HepG2 (cell line): Measurements from ENCODE around the gene RHBDL3.

Experiments
- MAFK ChIP-seq, 2 experiments: IDR thresholded peaks in 1 of 2; conservative IDR thresholded peaks in 1 of 2; 2 replicates each; pipeline ENCODE4 v1.6.1; 2011; ENCODE audit warnings: improper control_type of control experiment in 2 of 2, low read length in 2 of 2
- YY1 ChIP-seq: IDR thresholded peaks from 2 replicates; pipeline ENCODE4 v1.6.1; 2011; ENCODE audit warnings: low read length, low read depth, moderate library complexity, mild to moderate bottlenecking; ENCODE audit not compliant: insufficient read depth, insufficient replicate concordance
- ZFP36L1 ChIP-seq: sonication (generic); formaldehyde crosslinking; IDR thresholded peaks from 2 replicates; pipeline ENCODE4 v1.8.0; 2022; ENCODE audit warnings: mild to moderate bottlenecking, missing genetic modification reagents, moderate library complexity
- ZNF136 ChIP-seq: sonication (generic); formaldehyde crosslinking; IDR thresholded peaks from 2 replicates; pipeline ENCODE4 v1.8.1; 2022; ENCODE audit warnings: low read depth, mild to moderate bottlenecking, moderate library complexity, missing genetic modification reagents
- TF ChIP-seq, protein P1 (sequence below): sonication (generic); formaldehyde crosslinking; IDR thresholded peaks from 2 replicates; pipeline ENCODE4 v1.5.0; 2020; ENCODE audit warnings: missing genetic modification reagents, mild to moderate bottlenecking, borderline replicate concordance
- TF ChIP-seq, protein P2 (sequence below): sonication (generic); formaldehyde crosslinking; IDR thresholded peaks from 2 replicates; pipeline ENCODE4 v1.5.0; 2020; ENCODE audit warnings: mild to moderate bottlenecking, missing genetic modification reagents, moderate library complexity
- TF ChIP-seq, protein P3 (sequence below): sonication (generic); formaldehyde crosslinking; IDR thresholded peaks from 2 replicates; pipeline ENCODE4 v1.9.0; 2021; ENCODE audit warnings: missing genetic modification reagents, mild to moderate bottlenecking, borderline replicate concordance
- TF ChIP-seq, protein P4 (sequence below): sonication (generic); formaldehyde crosslinking; IDR thresholded peaks from 2 replicates; pipeline ENCODE4 v1.5.1; 2020; ENCODE audit warnings: missing genetic modification reagents, mild to moderate bottlenecking, borderline replicate concordance
- TF ChIP-seq, protein P5 (sequence below): sonication (generic); formaldehyde crosslinking; IDR thresholded peaks from 2 replicates; pipeline ENCODE4 v1.8.1; 2023; ENCODE audit warnings: mild to moderate bottlenecking, inconsistent platforms, moderate library complexity, missing genetic modification reagents, borderline replicate concordance

DNA sequence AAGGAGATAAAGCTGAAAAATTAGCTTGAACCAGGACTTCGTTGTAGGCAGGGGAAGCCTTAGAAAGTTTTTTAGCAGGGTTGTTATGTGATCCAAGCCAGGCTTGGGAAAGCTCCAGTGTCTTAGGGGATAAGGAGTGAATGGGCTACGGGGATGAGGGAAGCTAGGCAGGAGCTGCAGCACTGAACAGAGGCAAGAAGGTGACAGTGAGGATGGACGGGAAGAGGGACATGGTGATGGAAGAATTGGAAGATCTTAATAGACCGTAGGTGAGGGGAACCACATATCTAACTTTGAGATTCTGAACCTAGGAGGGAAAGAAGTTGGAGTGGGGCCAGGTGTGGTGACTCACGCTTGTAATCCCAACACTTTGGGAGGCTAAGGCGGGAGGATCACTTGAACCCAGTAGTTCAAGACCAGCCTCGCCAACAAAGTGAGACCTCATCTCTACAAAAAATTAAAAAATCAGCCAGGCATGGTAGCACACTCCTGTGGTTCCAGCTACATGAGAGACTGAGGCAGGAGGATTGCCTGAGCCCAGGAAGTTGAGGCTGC lies 3.2 kb downstream of the RHBDL3 start:
- TF ChIP-seq, protein P1, sequence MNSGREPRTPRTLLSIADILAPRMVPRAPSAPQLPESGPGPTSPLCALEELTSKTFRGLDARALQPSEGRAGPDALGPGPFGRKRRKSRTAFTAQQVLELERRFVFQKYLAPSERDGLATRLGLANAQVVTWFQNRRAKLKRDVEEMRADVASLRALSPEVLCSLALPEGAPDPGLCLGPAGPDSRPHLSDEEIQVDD (CRISPR knock-in tag): no peak
- TF ChIP-seq YY1 (no peak), MAFK (conservative IDR thresholded peaks at IDR 0.05 in 1 of 2, IDR thresholded peaks at IDR 0.05 in 1 of 2; ENCODE audit: low read length in 2 of 2) (no peak), ZNF136 (no peak), ZFP36L1 (CRISPR knock-in tag) (no peak)
- TF ChIP-seq, protein P2, sequence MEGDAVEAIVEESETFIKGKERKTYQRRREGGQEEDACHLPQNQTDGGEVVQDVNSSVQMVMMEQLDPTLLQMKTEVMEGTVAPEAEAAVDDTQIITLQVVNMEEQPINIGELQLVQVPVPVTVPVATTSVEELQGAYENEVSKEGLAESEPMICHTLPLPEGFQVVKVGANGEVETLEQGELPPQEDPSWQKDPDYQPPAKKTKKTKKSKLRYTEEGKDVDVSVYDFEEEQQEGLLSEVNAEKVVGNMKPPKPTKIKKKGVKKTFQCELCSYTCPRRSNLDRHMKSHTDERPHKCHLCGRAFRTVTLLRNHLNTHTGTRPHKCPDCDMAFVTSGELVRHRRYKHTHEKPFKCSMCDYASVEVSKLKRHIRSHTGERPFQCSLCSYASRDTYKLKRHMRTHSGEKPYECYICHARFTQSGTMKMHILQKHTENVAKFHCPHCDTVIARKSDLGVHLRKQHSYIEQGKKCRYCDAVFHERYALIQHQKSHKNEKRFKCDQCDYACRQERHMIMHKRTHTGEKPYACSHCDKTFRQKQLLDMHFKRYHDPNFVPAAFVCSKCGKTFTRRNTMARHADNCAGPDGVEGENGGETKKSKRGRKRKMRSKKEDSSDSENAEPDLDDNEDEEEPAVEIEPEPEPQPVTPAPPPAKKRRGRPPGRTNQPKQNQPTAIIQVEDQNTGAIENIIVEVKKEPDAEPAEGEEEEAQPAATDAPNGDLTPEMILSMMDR (CRISPR knock-in tag): no peak
- TF ChIP-seq, protein P3, sequence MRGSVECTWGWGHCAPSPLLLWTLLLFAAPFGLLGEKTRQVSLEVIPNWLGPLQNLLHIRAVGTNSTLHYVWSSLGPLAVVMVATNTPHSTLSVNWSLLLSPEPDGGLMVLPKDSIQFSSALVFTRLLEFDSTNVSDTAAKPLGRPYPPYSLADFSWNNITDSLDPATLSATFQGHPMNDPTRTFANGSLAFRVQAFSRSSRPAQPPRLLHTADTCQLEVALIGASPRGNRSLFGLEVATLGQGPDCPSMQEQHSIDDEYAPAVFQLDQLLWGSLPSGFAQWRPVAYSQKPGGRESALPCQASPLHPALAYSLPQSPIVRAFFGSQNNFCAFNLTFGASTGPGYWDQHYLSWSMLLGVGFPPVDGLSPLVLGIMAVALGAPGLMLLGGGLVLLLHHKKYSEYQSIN (CRISPR knock-in tag): no peak
- TF ChIP-seq, protein P4, sequence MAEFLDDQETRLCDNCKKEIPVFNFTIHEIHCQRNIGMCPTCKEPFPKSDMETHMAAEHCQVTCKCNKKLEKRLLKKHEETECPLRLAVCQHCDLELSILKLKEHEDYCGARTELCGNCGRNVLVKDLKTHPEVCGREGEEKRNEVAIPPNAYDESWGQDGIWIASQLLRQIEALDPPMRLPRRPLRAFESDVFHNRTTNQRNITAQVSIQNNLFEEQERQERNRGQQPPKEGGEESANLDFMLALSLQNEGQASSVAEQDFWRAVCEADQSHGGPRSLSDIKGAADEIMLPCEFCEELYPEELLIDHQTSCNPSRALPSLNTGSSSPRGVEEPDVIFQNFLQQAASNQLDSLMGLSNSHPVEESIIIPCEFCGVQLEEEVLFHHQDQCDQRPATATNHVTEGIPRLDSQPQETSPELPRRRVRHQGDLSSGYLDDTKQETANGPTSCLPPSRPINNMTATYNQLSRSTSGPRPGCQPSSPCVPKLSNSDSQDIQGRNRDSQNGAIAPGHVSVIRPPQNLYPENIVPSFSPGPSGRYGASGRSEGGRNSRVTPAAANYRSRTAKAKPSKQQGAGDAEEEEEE (CRISPR knock-in tag): no peak
- TF ChIP-seq, protein P5, sequence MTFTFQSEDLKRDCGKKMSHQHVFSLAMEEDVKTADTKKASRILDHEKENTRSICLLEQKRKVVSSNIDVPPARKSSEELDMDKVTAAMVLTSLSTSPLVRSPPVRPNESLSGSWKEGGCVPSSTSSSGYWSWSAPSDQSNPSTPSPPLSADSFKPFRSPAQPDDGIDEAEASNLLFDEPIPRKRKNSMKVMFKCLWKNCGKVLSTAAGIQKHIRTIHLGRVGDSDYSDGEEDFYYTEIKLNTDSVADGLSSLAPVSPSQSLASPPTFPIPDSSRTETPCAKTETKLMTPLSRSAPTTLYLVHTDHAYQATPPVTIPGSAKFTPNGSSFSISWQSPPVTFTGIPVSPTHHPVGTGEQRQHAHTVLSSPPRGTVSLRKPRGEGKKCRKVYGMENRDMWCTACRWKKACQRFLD (CRISPR knock-in tag): no peak
